ENCODE results near the gene RAD51B. TPM values are rescaled to one million over a fixed set of nuclear protein-coding genes. Genes with fewer than 3 reads are reported as not detected.

RAD51B gene
- total and polyA plus RNA-seq, 2 of the 13 experiments (the other 11 are each of a cell fraction or from before 2014, with no cell fraction given), result 7.0 to 9.5 TPM

DNA sequence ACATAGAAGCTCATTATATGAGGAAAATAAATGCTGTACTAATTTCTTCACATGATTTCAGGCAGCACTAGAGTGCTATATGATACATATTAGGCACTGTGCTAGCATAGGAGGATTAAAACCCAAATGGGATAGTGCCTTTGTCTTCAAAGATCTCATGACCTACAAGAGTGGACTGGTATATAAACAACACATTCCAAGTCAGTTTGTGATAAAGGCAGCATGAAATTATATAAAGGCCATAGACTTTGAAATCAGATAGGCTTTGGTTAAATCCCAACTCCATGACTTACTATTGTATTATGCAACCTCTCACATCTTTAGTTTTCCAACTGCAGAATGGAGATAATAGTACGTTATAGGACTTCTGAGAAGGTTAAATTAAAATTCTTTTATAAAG, 179.7 kb downstream of the RAD51B start (continued):
- TF ChIP-seq ZSCAN30 (CRISPR knock-in tag; IDR thresholded peaks at IDR 0.05) (no peak), THAP11 (CRISPR knock-in tag; IDR thresholded peaks at IDR 0.05) (no peak)

DNA sequence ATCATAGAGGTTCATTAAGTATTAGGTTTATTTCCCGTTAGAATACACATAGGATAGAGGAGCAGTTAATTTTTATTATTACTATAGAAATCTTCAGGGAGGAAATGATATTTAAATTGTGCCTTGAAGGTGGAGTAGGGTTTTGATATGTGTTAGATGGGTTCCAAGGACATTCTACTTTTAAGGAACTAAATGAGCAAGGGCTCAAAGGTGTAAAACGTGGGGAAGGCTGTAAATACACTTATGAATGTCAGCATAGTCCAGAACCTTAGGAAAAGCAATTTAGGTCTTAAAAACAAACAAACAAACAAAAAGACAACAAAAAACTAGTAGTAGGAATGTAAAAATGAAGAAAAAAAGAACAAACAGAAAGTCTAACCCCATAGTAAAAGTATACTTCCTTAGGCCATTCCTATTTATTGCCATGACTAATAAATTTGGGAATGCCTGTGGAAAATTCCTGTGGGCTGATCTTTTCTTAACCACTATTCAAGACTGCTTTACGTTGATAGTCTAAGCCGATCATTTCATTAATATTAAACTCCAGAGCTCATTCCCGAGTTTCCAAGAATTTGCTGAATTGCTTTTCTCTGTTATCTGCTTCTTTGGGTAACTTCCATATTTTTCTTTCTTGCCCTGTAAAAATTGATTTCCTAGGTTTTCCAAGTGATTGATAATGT, 180.3 kb downstream of the RAD51B start:
- Histone ChIP-seq H3K27me3 (ENCODE audit: control insufficient read depth in 1 of 2, insufficient read depth in 2 of 2, low read length in 2 of 2) (no peaks in the 10 kb centered on the region), H3K4me2 (ENCODE audit: low read depth, low read length) (no peak overlapping the region), H2AFZ (ENCODE audit: low read length) (no peak overlapping the region), H3K4me3 (replicated peaks in 1 of 3; ENCODE audit: insufficient read depth in 1 of 3, low read depth in 2 of 3, low read length in 3 of 3) (no peak overlapping the region), H3K9me3 (ENCODE audit: low read length) (no peaks in the 10 kb centered on the region), H3K79me2 (ENCODE audit: insufficient read depth, low read length) (no peaks in the 10 kb centered on the region), H4K20me1 (ENCODE audit: insufficient read depth, low read length) (no peaks in the 10 kb centered on the region), H3K9ac (ENCODE audit: insufficient read depth, low read depth, low read length) (no peak overlapping the region), H3K4me1 (ENCODE audit: insufficient read depth, low read length) (peaks cover 11% of the 10 kb centered on the region), H3K27ac (ENCODE audit: extremely low read length, insufficient read depth, low read length) (no peak overlapping the region), H3K36me3 (replicated peaks in 1 of 2; ENCODE audit: control insufficient read depth in 1 of 2, insufficient read depth in 2 of 2, low read length in 2 of 2) (no peaks in the 10 kb centered on the region)
- 82% methylated on average over 5 of the region's 5 CpGs for WGBS (ENCODE audit: low lambda C conversion rate)
- TF ChIP-seq MAFK (conservative IDR thresholded peaks at IDR 0.05 in 1 of 2, IDR thresholded peaks at IDR 0.05 in 1 of 2; ENCODE audit: low read length in 2 of 2) (peak; percentile 11 to 23; a peak in 1 of 4 replicates), ZNF549 (CRISPR knock-in tag; IDR thresholded peaks at IDR 0.05) (no peak)
- intact Hi-C loops (cut with micrococcal nuclease; ENCODE audit: unreplicated experiment), result no loop called here
- DNase-seq (ENCODE audit: low spot score) (no peak), ATAC-seq (no peak), FAIRE-seq (no peak)
- no TSS peak for BruUV-seq (replicated peaks)
- in situ Hi-C loops (cut with HindIII; ENCODE audit: extremely low pct_ligation_motif_present, low pct_unique_long_range_greater_than_20kb), result no loop called here
- ChIA-PET POLR2A (no interaction called here), CTCF (ENCODE audit: low intra/inter-chr PET ratio, low total read pairs) (no interaction called here)

GRCh38 chr14:68000511-68000910, 180.9 kb downstream of the RAD51B start:
- Histone ChIP-seq H3K9ac (ENCODE audit: insufficient read depth, low read depth, low read length) (no peak overlapping the region), H3K27ac (ENCODE audit: extremely low read length, insufficient read depth, low read length) (no peak overlapping the region), H3K4me1 (ENCODE audit: insufficient read depth, low read length) (peaks cover 11% of the 10 kb centered on the region), H3K4me2 (ENCODE audit: low read depth, low read length) (no peak overlapping the region), H2AFZ (ENCODE audit: low read length) (no peak overlapping the region), H4K20me1 (ENCODE audit: insufficient read depth, low read length) (no peaks in the 10 kb centered on the region), H3K36me3 (replicated peaks in 1 of 2; ENCODE audit: control insufficient read depth in 1 of 2, insufficient read depth in 2 of 2, low read length in 2 of 2) (no peaks in the 10 kb centered on the region), H3K27me3 (ENCODE audit: control insufficient read depth in 1 of 2, insufficient read depth in 2 of 2, low read length in 2 of 2) (no peaks in the 10 kb centered on the region), H3K79me2 (ENCODE audit: insufficient read depth, low read length) (no peaks in the 10 kb centered on the region), H3K4me3 (replicated peaks in 1 of 3; ENCODE audit: insufficient read depth in 1 of 3, low read depth in 2 of 3, low read length in 3 of 3) (no peak overlapping the region), H3K9me3 (ENCODE audit: low read length) (no peaks in the 10 kb centered on the region)
- no TSS peak for BruUV-seq (replicated peaks)
- 87% methylated on average over 1 of the region's 1 CpG for WGBS (ENCODE audit: low lambda C conversion rate)
- intact Hi-C loops (cut with micrococcal nuclease; ENCODE audit: unreplicated experiment) (no loop called here), in situ Hi-C loops (cut with HindIII; ENCODE audit: extremely low pct_ligation_motif_present, low pct_unique_long_range_greater_than_20kb) (no loop called here)
- FAIRE-seq (no peak), DNase-seq (ENCODE audit: low spot score) (no peak), ATAC-seq (no peak)
- ChIA-PET POLR2A (no interaction called here), CTCF (ENCODE audit: low intra/inter-chr PET ratio, low total read pairs) (no interaction called here)
- TF ChIP-seq PAF1 (CRISPR knock-in tag; IDR thresholded peaks at IDR 0.05) (no peak), RBM39 (IDR thresholded peaks at IDR 0.05; ENCODE audit: low read depth, low read length, poor library complexity, severe bottlenecking) (no peak), ZNF343 (CRISPR knock-in tag; IDR thresholded peaks at IDR 0.05) (no peak), NBN (conservative IDR thresholded peaks at IDR 0.05) (no peak), NCOR1 (IDR thresholded peaks at IDR 0.05; ENCODE audit: borderline replicate concordance, low read length) (no peak)
- TF ChIP-seq, protein P1, sequence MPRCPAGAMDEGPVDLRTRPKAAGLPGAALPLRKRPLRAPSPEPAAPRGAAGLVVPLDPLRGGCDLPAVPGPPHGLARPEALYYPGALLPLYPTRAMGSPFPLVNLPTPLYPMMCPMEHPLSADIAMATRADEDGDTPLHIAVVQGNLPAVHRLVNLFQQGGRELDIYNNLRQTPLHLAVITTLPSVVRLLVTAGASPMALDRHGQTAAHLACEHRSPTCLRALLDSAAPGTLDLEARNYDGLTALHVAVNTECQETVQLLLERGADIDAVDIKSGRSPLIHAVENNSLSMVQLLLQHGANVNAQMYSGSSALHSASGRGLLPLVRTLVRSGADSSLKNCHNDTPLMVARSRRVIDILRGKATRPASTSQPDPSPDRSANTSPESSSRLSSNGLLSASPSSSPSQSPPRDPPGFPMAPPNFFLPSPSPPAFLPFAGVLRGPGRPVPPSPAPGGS (CRISPR knock-in tag; IDR thresholded peaks at IDR 0.05), result no peak
- TF ChIP-seq, protein P2, sequence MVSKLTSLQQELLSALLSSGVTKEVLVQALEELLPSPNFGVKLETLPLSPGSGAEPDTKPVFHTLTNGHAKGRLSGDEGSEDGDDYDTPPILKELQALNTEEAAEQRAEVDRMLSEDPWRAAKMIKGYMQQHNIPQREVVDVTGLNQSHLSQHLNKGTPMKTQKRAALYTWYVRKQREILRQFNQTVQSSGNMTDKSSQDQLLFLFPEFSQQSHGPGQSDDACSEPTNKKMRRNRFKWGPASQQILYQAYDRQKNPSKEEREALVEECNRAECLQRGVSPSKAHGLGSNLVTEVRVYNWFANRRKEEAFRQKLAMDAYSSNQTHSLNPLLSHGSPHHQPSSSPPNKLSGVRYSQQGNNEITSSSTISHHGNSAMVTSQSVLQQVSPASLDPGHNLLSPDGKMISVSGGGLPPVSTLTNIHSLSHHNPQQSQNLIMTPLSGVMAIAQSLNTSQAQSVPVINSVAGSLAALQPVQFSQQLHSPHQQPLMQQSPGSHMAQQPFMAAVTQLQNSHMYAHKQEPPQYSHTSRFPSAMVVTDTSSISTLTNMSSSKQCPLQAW (CRISPR knock-in tag; IDR thresholded peaks at IDR 0.05), result no peak
- TF ChIP-seq, protein P3, sequence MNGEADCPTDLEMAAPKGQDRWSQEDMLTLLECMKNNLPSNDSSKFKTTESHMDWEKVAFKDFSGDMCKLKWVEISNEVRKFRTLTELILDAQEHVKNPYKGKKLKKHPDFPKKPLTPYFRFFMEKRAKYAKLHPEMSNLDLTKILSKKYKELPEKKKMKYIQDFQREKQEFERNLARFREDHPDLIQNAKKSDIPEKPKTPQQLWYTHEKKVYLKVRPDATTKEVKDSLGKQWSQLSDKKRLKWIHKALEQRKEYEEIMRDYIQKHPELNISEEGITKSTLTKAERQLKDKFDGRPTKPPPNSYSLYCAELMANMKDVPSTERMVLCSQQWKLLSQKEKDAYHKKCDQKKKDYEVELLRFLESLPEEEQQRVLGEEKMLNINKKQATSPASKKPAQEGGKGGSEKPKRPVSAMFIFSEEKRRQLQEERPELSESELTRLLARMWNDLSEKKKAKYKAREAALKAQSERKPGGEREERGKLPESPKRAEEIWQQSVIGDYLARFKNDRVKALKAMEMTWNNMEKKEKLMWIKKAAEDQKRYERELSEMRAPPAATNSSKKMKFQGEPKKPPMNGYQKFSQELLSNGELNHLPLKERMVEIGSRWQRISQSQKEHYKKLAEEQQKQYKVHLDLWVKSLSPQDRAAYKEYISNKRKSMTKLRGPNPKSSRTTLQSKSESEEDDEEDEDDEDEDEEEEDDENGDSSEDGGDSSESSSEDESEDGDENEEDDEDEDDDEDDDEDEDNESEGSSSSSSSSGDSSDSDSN (CRISPR knock-in tag; IDR thresholded peaks at IDR 0.05), result no peak

Measured in HepG2 (cell line).